GM21737 (cell line): ENCODE data around the gene CHMP2A.
"Not testable (repeated sequence)": the region's sequence is repeated elsewhere in the genome, so short reads cannot be mapped to it uniquely, and the experiment has no call there.

Source experiments
- ATAC-seq: cut with Tn5 transposase; IDR thresholded peaks from one replicate; pipeline ENCODE4 v1.9.1; 2021; ENCODE audit warnings: mild to moderate bottlenecking, moderate library complexity; ENCODE audit not compliant: unreplicated experiment

Gene CHMP2A

DNA sequence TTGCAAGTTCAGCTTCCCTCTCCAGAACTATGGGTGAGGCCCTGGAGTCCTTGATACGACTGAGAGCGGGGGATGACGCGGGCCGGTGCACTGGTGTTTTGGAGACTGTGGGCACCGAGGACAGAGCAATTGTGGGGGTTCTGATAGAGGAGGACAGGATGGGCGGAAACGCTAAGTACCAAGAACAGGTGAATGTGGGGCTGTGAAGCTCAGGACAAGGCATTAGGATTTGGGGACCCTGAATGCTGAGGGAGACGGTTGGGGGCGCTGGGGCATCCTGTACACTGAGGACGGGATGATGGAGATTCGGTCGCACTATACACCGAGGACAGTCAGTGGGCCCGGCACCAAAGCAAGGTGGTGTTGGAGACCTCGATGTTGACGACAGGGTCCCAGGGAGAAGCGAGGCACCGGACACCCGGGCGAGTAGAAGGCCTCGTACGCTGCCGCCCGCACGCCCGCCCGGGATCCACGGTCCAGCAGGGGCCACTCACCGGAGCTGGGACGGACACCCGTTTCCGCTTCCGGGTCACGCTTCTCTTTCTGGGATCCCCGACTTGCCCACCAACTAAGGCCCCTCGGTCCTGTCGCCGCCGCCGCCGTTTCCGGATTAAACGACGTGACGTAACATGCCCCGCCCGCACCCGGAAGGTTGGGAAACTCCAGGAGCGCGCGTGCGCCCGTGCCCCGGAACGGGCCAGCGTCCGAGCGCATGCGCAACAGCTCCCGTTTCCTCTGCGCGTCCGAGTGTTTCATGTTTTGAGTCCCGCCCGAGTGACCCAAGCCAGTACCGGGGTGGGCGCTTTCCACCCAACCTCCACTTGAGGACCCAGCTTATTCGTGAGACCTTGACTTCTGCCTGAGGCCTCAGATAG, at the start of gene CHMP2A:
Gene CHMP2A, minus strand, starts transcription at position 612 of the 875 bp plus-strand sequence. CDS start 893 bp downstream, outside the sequence.
- ATAC-seq = peak; percentile 30

- ATAC-seq = no peak
These were observed 31.3 kb upstream of the CHMP2A start for GRCh38 chr19:58586133-58586765.

DNA sequence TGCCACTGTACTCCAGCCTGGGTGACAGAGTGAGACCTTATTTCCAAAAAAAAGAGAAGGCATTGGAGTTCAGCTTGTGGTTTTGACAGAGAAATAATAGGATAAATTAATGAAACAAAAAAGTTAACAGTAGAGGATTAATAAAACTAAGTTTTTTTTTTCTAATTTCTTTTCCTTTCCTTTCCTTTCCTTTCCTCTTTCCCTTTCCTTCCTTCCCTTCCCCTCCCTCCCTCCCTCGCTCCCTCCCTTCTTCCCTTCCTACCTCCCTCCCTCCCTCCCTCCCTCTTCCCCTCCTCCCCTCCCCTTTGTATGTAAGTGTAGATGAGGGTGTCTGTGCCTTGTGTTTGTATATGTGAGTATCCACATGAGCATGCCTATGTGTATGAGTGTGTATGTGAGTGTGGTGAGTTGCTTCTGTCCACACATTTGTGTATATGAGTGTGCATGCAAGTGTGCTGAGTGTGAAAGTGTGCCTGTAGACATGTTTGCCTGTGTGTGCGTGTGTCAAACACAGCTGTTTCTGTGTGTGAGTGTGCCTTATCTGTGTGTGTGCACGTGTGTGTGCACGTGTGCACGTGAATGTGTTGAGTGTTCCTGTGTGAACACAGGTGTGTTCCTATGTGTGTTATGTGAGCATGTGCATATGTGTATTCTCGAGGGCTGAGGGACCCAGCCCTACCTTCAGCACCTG, 30.7 kb upstream of the CHMP2A start:
- ATAC-seq = no peak

- no peak for ATAC-seq
These were observed 29.9 kb upstream of the CHMP2A start for GRCh38 chr19:58584498-58585441.

- no peak for ATAC-seq
These were observed 28.1 kb upstream of the CHMP2A start for GRCh38 chr19:58582985-58583384.

- ATAC-seq = no peak
These were observed 26.6 kb upstream of the CHMP2A start for GRCh38 chr19:58581227-58582141.

DNA sequence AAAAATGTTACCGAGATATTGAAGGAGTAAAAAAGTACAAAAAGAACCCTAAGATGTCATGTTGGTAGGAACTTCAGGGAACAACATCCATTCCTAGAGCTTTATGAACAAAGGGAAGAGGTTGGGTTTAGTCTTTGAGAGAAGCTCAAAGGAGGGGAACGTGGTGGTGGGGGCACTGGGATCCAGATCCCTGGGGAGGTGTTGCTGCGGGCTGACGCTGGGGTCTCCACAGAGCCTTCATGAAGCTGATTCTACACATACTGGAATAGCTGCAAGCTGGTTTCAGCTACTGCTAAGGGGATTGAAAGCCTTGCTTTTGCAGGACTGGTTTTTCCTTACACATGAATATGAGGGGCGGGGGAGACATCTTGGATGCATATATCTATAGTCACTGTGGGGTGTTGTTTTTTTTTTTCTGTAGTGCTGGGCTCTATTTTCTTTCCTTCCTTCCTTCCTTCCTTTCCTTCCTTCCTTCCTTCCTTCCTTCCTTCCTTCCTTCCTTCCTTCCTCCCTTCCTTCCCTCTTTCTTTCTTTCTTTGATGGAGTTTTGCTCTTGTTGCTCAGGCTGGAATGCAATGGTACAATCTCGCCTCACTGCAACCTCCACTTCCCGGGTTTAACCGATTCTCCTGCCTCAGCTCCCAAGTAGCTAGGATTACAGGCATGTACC, 24.7 kb upstream of the CHMP2A start:
- no peak for ATAC-seq

DNA sequence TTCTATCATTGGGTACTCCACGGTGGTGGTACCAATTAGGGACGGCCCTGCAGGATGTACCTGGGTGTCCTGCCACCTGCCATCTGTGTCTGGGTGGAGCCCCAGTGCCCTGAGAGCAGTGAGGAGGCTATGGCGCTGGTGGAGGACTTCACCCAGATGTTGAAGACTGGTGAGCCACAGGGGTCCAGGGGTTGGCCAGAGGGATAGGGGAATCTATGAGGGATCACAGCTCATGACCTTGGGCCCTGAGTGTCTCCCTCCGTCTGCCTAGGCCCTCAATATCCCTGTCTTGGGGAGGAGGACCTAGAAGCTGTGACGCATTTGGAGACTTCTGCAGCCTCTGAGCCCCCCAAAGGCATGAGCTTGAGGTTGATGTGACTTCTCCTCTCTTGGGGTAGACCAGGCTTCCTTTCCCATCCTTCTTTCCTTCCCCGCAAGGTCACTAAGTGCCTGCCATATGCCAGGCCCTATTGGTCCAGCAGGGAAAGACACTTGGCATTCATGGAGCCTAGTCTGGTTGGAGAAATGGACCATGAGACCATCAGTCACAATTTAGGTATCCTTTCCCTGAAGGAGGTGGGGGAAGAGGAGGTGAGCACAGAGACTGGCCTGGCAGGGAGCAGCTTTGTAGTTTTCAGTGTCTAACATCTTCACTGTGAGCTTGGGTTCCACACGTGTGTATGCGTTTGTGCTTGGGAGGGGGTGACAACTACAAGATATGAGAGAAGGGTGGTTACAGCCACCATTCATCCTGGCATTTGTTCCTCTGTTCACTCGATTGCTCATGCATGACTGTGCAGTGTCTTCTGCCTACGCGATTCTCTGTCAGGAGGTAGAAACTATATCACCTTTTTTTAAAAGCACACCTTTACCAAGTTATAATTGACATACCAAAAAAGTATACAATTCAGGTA, 23.4 kb upstream of the CHMP2A start:
- no peak for ATAC-seq

- ATAC-seq = not testable (repeated sequence)
These were observed 22.7 kb upstream of the CHMP2A start for GRCh38 chr19:58577581-58577980.

DNA sequence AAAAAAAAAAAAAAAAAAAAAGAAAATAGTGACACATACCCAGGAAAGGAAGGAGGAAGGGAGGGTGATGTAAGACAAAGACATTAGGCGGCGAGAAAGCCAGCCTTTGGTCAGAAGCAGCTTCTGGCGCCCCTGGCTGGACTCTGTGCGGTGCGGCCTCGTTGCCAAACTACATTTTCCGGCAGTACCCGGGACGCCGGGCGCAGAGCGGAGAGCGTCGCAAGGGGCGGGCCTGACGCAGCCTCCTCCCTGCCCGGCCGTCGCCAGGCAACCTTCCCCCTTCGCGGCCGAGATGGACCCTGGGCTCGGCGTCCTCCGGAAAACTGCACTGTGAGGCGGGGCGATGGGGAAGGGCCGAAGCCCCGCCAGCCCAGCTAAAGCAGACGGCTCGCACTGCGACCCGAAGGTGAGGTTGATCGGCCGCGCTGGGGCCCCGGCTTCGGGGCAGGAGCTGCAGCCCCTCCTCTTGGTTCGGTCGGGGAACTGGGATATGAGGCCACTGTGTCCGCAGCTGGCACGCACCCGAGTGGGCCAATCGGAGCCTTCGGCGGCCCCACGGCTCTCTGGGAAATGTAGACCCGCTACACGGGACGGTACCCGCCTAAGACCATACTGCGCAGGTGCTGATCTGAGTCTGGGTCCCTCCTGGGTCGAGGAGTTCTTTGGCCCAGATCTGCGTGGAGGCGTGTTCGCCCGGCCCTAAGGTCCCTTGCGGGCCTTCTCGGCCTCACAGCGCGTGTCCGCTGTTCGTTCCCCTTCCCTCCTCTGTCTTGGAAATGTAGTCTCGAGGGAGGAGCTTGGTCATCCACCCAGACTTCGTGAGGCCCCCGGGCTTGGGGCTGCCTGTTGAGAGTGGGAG, 20.5 kb upstream of the CHMP2A start:
- ATAC-seq = peak; percentile 35

- no peak for ATAC-seq
These were observed 18.8 kb upstream of the CHMP2A start for GRCh38 chr19:58573658-58574164.

DNA sequence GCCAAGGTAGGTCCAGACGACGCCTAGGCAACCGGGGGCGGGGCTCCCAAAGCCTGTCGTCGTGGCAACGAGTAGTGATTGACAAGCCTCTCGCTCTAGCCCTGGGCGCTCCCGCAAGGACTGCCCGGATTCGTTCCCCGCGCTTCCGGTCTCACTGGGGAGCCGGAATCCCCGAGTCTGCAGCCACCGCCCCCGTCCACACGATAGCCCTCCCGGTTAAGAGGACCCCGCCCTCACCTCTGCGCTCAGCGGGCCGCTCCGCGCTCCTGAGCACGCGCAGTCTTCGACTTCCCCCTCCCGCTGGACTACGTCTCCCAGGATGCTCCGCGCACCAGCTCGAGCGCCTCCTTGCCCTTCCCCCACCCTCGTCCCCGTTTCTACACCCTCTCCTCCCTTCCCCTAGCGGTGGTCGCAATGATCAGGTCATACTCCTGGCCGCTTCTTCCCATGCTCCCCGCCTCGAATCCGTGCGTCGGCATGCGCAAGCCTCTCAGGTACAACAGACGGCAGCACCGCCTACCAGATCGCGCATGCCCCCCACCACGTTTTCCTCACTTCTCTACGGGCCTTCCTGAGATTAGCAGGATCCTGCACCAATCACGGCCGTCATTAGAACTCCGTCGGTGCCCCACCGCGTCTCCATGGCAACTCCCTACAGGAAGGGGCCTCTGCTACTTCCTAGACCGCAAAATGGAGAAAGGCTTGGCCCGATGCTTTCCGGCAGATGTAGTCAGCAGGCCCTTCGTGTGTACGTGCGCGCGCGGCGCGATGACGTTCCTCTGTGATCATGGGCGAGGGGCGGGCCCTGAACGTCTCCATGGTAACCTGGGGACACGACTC, 18.1 kb upstream of the CHMP2A start, which contains the start of gene MZF1:
Gene MZF1, minus strand, starts transcription at position 518 of the 840 bp plus-strand sequence. CDS start 1,946 bp downstream, outside the sequence.
- peak; percentile 53 for ATAC-seq

DNA sequence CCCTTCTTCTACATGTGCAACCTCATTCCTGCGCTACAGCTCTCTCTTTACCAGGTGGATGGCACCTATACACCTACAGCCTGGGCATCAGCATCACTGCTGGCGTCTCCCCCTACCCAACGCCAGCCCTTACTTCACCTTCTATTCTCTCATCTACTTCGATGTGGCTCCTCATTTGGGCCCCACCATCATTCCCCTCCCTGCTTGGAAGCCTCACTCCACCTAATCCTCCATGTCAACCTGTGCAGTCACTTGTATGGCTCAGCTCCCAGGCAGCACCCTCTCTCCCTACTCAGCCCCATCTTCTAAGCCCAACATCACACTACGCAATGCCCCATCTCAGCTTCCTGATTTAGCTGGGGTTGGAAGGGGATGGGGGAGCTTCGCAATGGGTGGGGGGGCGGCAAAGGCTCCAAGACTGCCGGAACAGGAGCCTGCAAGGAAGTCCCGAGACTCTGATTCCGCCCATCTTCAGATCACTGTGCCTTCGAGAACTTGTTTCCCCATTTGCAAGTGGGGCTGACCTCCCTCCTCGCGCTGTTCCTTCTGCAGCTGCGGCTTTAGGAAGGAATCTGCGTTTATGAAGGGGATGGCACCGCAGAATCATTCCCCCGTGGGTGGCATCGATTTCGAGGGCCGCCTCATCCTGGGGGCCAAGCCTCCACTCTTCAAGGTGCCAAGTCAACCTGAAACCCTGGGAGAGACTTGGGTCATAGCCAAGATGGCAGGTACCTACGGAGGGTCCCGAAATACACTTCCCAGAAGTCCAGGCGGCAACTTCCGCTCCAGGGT, 17.3 kb upstream of the CHMP2A start:
- no peak for ATAC-seq

DNA sequence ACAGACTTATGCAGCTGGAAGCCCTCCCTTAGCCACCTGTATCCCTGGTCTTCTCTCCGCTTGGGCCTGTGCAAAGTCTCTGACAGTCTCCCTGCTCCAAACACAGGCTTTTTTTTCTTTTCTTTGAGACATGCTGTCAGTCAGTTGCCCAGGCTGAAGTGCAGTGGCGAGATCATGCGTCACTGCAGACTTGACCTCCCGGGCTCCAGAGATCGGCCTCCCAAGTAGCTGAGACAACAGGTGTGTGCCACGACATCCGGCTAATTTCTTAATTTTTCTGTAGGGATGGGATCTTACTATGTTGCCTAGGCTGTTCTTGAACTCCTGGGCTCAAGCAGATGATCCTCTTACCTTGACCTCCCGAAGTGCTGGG, 16.7 kb upstream of the CHMP2A start:
- no peak for ATAC-seq
